B cell (primary cell): ENCODE results near the gene TXNRD1. TPM values are rescaled to one million over a fixed set of nuclear protein-coding genes. Genes with fewer than 3 reads are reported as not detected.

Experiments
- ATAC-seq: fragments of 200-7000 bp; cut with Tn5 transposase; one replicate; pipeline ENCODE4 v1.10.0; 2021; ENCODE audit warnings: low read depth, mild to moderate bottlenecking, moderate number of reproducible peaks, moderate library complexity
- CTCF ChIA-PET: fragments of 350-600 bp; sonication (Branson Sonifier 250); formaldehyde crosslinking; loops from one replicate; lab custom pipeline; 2021; ENCODE audit warnings: antibody characterized with exemption, inconsistent platforms; lab: Charles Lee
- POLR2A ChIA-PET: fragments of 350-600 bp; sonication (Branson Sonifier 250); formaldehyde crosslinking; loops from one replicate; lab custom pipeline; 2021; ENCODE audit warnings: antibody characterized with exemption; lab: Charles Lee
- DNase-seq: peaks from one replicate; pipeline ENCODE4 v3.0.0; 2013
- H2AFZ ChIP-seq: 2 replicates; pipeline ENCODE4 v1.6.1; 2012; ENCODE audit warnings: mild to moderate bottlenecking, low read depth, low read length; ENCODE audit not compliant: insufficient read depth, poor library complexity, severe bottlenecking
- H3K27ac ChIP-seq, 2 donors: 1 replicate in 1 of 2; 2 replicates in 1 of 2; pipeline ENCODE4 v1.5.1; 2012 to 2013; ENCODE audit warnings: low read length in 2 of 2, mild to moderate bottlenecking in 2 of 2, moderate library complexity in 1 of 2
- H3K27me3 ChIP-seq, 4 experiments: fragments of 200-600 bp in 1 of 4; sonication (generic) in 1 of 4; replicated peaks in 1 of 4; 1 replicate in 2 of 4; 2 replicates in 2 of 4; pipeline versions ENCODE4 v1.6.1 to v1.7.0; 2013 to 2016; ENCODE audit warnings: low read length in 3 of 4, mild to moderate bottlenecking in 2 of 4, mixed read lengths in 1 of 4, moderate library complexity in 1 of 4; ENCODE audit not compliant: insufficient read depth in 4 of 4, control insufficient read depth in 3 of 4; ENCODE audit errors: control extremely low read depth in 1 of 4
- H3K36me3 ChIP-seq, 2 experiments: replicated peaks in 1 of 2; 1 replicate in 1 of 2; 2 replicates in 1 of 2; pipeline versions ENCODE4 v1.6.1 to v1.7.1; 2013; ENCODE audit warnings: low read length in 1 of 2; ENCODE audit not compliant: insufficient read depth in 2 of 2, control insufficient read depth in 1 of 2; ENCODE audit errors: control extremely low read depth in 1 of 2, extremely low read depth in 1 of 2
- H3K4me1 ChIP-seq, 2 donors: fragments of 200-600 bp in 1 of 2; sonication (generic) in 1 of 2; 1 replicate in 1 of 2; 2 replicates in 1 of 2; pipeline versions ENCODE4 v1.5.1 to v1.6.1; 2013 to 2017; ENCODE audit warnings: low read length in 2 of 2; ENCODE audit not compliant: control insufficient read depth in 2 of 2, insufficient read depth in 2 of 2
- H3K4me2 ChIP-seq: replicated peaks from 2 replicates; pipeline ENCODE3; 2012; ENCODE audit warnings: mild to moderate bottlenecking, low read depth, low read length; ENCODE audit not compliant: poor library complexity, severe bottlenecking
- H3K4me3 ChIP-seq, 5 experiments: fragments of 200-600 bp in 1 of 5; sonication (generic) in 1 of 5; 1 replicate in 3 of 5; 2 replicates in 2 of 5; pipeline versions ENCODE4 v1.5.1 to v1.7.0; 2011 to 2016; ENCODE audit warnings: low read length in 4 of 5, mild to moderate bottlenecking in 4 of 5, low read depth in 2 of 5, control low read depth in 1 of 5, moderate library complexity in 1 of 5; ENCODE audit not compliant: insufficient read depth in 1 of 5; ENCODE audit errors: control extremely low read depth in 1 of 5, extremely low read depth in 1 of 5
- H3K79me2 ChIP-seq: fragments of 200-600 bp; sonication (generic); one replicate; pipeline ENCODE4 v1.6.0; 2016; ENCODE audit warnings: low read length; ENCODE audit not compliant: control insufficient read depth, insufficient read depth
- H3K9ac ChIP-seq: fragments of 200-600 bp; sonication (generic); 2 replicates; pipeline ENCODE4 v1.6.1; 2017; ENCODE audit warnings: mild to moderate bottlenecking, low read length, moderate library complexity
- H3K9me3 ChIP-seq, 3 donors: one replicate each; pipeline versions ENCODE4 v1.6.1 to v1.7.1; 2013; ENCODE audit warnings: low read length in 2 of 3; ENCODE audit not compliant: control insufficient read depth in 2 of 3, insufficient read depth in 1 of 3; ENCODE audit errors: control extremely low read depth in 1 of 3
- H4K20me1 ChIP-seq: 2 replicates; pipeline ENCODE4 v1.6.0; 2012; ENCODE audit warnings: mild to moderate bottlenecking, low read length; ENCODE audit not compliant: insufficient read depth, control insufficient read depth, poor library complexity, severe bottlenecking
- H3K27ac Mint-ChIP-seq: one replicate; pipeline ENCODE4 v1.8.0; 2021; ENCODE audit warnings: mixed read lengths
- H3K27me3 Mint-ChIP-seq: one replicate; pipeline ENCODE4 v1.8.0; 2021; ENCODE audit warnings: mixed read lengths
- H3K4me1 Mint-ChIP-seq: one replicate; pipeline ENCODE4 v1.8.0; 2021; ENCODE audit warnings: mixed read lengths
- H3K4me3 Mint-ChIP-seq: one replicate; pipeline ENCODE4 v1.8.0; 2021; ENCODE audit warnings: mixed read lengths
- H3K9me3 Mint-ChIP-seq: one replicate; pipeline ENCODE4 v1.8.0; 2022; ENCODE audit warnings: mixed read lengths; ENCODE audit not compliant: insufficient read depth
- EZH2 ChIP-seq: IDR thresholded peaks from 2 replicates; pipeline ENCODE4 v1.6.1; 2012; ENCODE audit warnings: borderline replicate concordance, low read depth, mild to moderate bottlenecking, moderate library complexity, low read length; ENCODE audit not compliant: insufficient read depth, poor library complexity, severe bottlenecking
- WGBS: methylation state at CpG from one replicate; pipeline ENCODE4 v1.1.5; 2013; ENCODE audit warnings: missing lambda C conversion rate; ENCODE audit not compliant: insufficient coverage; 5-methylcytosine and 5-hydroxymethylcytosine counted together
- intact Hi-C: fragments of 100-400 bp; cut with micrococcal nuclease; formaldehyde crosslinking; loops from one replicate; pipeline ENCODE4 v1.10.0; 2022
- polyA plus RNA-seq: library from polyadenylated mRNA; depleted of rRNA; stranded (reverse); fragments of >200 nt; gene quantifications from 2 replicates; pipeline ENCODE4 v1.2.3, GENCODE V29; 2012
- total RNA-seq, 2 donors: library from RNA; stranded (reverse); fragments of 120-200 nt in 1 of 2; gene quantifications; 1 replicate in 1 of 2; 2 replicates in 1 of 2; pipeline versions ENCODE4 v1.2.3 to v1.2.4, GENCODE V29; 2013 to 2022
- TF ChIP-seq, protein P1 (sequence below): fragments of 200-600 bp; IDR thresholded peaks from one replicate; pipeline ENCODE4 v1.8.0; 2022; ENCODE audit warnings: antibody characterized with exemption, mild to moderate bottlenecking

Gene TXNRD1
- total and polyA plus RNA-seq, 2 donors (not counting 1 experiment from before 2014, with no cell fraction given), result 10.1 to 44.6 TPM

DNA sequence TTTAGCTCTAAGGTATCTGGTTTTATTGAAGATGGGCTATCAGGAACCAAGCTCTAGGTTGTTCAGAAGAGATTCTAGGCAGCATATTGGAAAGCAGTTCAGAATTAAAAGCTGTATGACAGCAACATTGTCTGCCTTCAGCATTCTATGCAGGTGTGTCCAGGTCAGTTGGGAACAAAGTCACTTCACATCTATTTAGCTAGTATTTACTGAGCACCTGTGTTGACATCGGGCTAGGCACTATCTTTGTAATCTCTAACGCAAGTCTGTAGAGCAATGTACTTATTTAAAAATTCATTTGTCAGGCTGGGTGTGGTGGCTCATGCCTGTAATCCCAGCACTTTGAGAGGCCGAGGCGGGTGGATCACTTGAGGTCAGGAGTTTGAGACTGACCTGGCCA lies 81.1 kb downstream of the TXNRD1 start:
- ChIA-PET CTCF (no interaction called here), POLR2A (interaction anchor here (1.4 kb wide), 1 partner anchor 10 kb away, joined by 4 read pairs; no protein-coding TSS in a partner anchor)
- H3K36me3 ChIP-seq, result peaks cover 9% of the 10 kb centered on the region in 2 experiments
- 100% methylated on average over 1 of the region's 4 CpGs for WGBS
- Mint-ChIP-seq H3K27ac (no peak overlapping the region), H3K27me3 (no peaks in the 10 kb centered on the region), H3K4me1 (peaks cover 14% of the 10 kb centered on the region), H3K4me3 (no peak overlapping the region), H3K9me3 (no peaks in the 10 kb centered on the region)
- no peak overlapping the region for H3K27ac ChIP-seq
- no peak for DNase-seq
- no peak overlapping the region for H3K9ac ChIP-seq
- no peaks in the 10 kb centered on the region for H3K9me3 ChIP-seq
- intact Hi-C loops, result no loop called here
- H3K4me2 ChIP-seq, result no peak overlapping the region
- H3K4me3 ChIP-seq, result no peak overlapping the region
- H3K27me3 ChIP-seq, result no peaks in the 10 kb centered on the region
- H3K4me1 ChIP-seq, result no peaks in the 10 kb centered on the region
- no peak overlapping the region for H2AFZ ChIP-seq
- ATAC-seq, result no peak
- TF ChIP-seq, protein P1, sequence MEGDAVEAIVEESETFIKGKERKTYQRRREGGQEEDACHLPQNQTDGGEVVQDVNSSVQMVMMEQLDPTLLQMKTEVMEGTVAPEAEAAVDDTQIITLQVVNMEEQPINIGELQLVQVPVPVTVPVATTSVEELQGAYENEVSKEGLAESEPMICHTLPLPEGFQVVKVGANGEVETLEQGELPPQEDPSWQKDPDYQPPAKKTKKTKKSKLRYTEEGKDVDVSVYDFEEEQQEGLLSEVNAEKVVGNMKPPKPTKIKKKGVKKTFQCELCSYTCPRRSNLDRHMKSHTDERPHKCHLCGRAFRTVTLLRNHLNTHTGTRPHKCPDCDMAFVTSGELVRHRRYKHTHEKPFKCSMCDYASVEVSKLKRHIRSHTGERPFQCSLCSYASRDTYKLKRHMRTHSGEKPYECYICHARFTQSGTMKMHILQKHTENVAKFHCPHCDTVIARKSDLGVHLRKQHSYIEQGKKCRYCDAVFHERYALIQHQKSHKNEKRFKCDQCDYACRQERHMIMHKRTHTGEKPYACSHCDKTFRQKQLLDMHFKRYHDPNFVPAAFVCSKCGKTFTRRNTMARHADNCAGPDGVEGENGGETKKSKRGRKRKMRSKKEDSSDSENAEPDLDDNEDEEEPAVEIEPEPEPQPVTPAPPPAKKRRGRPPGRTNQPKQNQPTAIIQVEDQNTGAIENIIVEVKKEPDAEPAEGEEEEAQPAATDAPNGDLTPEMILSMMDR, result no peak
- no peak for TF ChIP-seq EZH2
- peaks cover 57% of the 10 kb centered on the region for H3K79me2 ChIP-seq
- no peaks in the 10 kb centered on the region for H4K20me1 ChIP-seq

DNA sequence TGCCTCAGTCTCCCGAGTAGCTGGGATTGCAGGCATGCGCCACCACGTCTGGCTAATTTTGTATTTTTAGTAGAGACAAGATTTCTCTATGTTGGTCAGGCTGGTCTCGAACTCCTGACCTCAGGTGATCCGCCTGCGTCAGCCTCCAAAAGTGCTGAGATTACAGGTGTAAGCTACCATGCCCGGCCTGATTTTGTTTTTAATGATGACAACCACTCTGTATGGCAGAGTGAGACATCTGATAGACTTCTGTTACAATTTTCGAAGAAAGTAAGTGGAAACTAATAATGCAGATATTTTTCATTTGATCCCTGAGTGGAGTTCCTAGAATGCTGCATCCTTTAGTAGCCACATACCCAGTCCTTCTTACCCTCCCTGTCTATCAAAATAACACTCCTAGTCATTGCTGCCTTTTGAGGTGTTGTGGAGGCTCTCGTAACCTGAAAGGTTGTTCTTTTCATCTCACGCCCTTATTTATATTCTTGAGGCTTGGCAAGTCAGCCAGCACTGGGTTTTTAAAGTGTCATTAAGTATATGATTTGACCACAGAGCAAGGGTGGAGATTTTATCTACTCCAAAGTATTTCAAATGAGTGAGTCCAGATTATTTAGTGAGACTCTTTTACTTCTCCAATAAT lies 82.0 kb downstream of the TXNRD1 start:
- 100% methylated on average over 4 of the region's 10 CpGs for WGBS
- Histone ChIP-seq H3K27ac (no peak overlapping the region), H4K20me1 (peaks cover 2% of the 10 kb centered on the region), H3K79me2 (peaks cover 49% of the 10 kb centered on the region), H2AFZ (no peak overlapping the region), H3K4me3 (no peak overlapping the region), H3K36me3 (peaks cover 5 to 9% of the 10 kb centered on the region in 2 experiments), H3K27me3 (no peaks in the 10 kb centered on the region), H3K9me3 (no peaks in the 10 kb centered on the region), H3K4me2 (no peak overlapping the region), H3K4me1 (no peaks in the 10 kb centered on the region), H3K9ac (no peak overlapping the region)
- Mint-ChIP-seq H3K4me1 (peaks cover 17% of the 10 kb centered on the region), H3K4me3 (no peak overlapping the region), H3K27me3 (no peaks in the 10 kb centered on the region), H3K27ac (no peak overlapping the region), H3K9me3 (no peaks in the 10 kb centered on the region)
- CTCF ChIA-PET, result no interaction called here
- intact Hi-C loops, result no loop called here
- ATAC-seq, result no peak
- DNase-seq, result no peak
- POLR2A ChIA-PET, result no interaction called here
- no peak for TF ChIP-seq EZH2
- TF ChIP-seq, protein P1, result no peak
